NCI-H1417 (cell line): ENCODE results near the gene NHERF1.

ENCODE experiments used
- DNase-seq, 3 experiments: peaks; one replicate each; lab custom pipeline; 2025; lab: John Stamatoyannopoulos, UW

Gene NHERF1

GRCh38 chr17:74732042-74732867 lies 16.2 kb upstream of the NHERF1 start:
- DNase-seq = no peak

GRCh38 chr17:74733365-74734122 lies 14.9 kb upstream of the NHERF1 start:
- no peak for DNase-seq

GRCh38 chr17:74734256-74734655 lies 14.2 kb upstream of the NHERF1 start:
- no peak for DNase-seq

GRCh38 chr17:74736513-74737298 lies 11.7 kb upstream of the NHERF1 start, which contains the start of gene RAB37:
Gene RAB37, plus strand, starts transcription at chr17:74737256. Its CDS starts 17 bp downstream, at chr17:74737273.
- peak in 1 of 3 experiments; percentile 13 for DNase-seq

- DNase-seq = peak in 1 of 3 experiments; percentile 10
These were observed 11.0 kb upstream of the NHERF1 start for GRCh38 chr17:74737299-74738050.

GRCh38 chr17:74738051-74738996 lies 10.1 kb upstream of the NHERF1 start:
- DNase-seq = peak in 1 of 3 experiments; percentile 26

- no peak for DNase-seq
These were observed 9.1 kb upstream of the NHERF1 start for GRCh38 chr17:74739227-74739831.

GRCh38 chr17:74740173-74740572 lies 8.3 kb upstream of the NHERF1 start:
- DNase-seq = no peak

- no peak for DNase-seq
These were observed 7.6 kb upstream of the NHERF1 start for GRCh38 chr17:74740641-74741387.

- DNase-seq = peak in 2 of 3 experiments; percentile 65 to 75
These were observed 6.3 kb upstream of the NHERF1 start for GRCh38 chr17:74742153-74742515.

GRCh38 chr17:74742978-74743545 lies 5.4 kb upstream of the NHERF1 start:
- DNase-seq = no peak

- DNase-seq = no peak
These were observed 4.7 kb upstream of the NHERF1 start for GRCh38 chr17:74743755-74744154.

- DNase-seq = peak in 1 of 3 experiments; percentile 45
These were observed 4.1 kb upstream of the NHERF1 start for GRCh38 chr17:74744349-74744713.

- DNase-seq = peak; percentile 32 to 72 (median 60)
These were observed 3.5 kb upstream of the NHERF1 start for GRCh38 chr17:74744714-74745547.

- DNase-seq = no peak
These were observed 2.8 kb upstream of the NHERF1 start for GRCh38 chr17:74745548-74746177.

GRCh38 chr17:74746376-74746775 lies 2.1 kb upstream of the NHERF1 start:
- no peak for DNase-seq

GRCh38 chr17:74746922-74747321 lies 1.5 kb upstream of the NHERF1 start:
- DNase-seq = no peak

GRCh38 chr17:74748279-74748528 lies 224 bp upstream of the NHERF1 start:
- no peak for DNase-seq
